H1 (cell line): ENCODE measurements around the gene SCYGR4. TPM values are rescaled to one million over a fixed set of nuclear protein-coding genes. Genes with fewer than 3 reads are reported as not detected.

Experiments used
- EP300 ChIP-seq, 2 experiments: IDR thresholded peaks; 1 replicate in 1 of 2; 2 replicates in 1 of 2; pipeline ENCODE4 v1.6.1; 2011 to 2012; ENCODE audit warnings: low read depth in 2 of 2, low read length in 2 of 2, mild to moderate bottlenecking in 2 of 2, borderline replicate concordance in 1 of 2, inconsistent platforms in 1 of 2, moderate library complexity in 1 of 2
- JUN ChIP-seq: IDR thresholded peaks from 2 replicates; pipeline ENCODE4 v1.6.1; 2011; ENCODE audit warnings: low read depth, mild to moderate bottlenecking, improper control_type of control experiment, low read length
- RBBP5 ChIP-seq: IDR thresholded peaks from 2 replicates; pipeline ENCODE4 v1.7.1; 2012; ENCODE audit warnings: low read depth, mild to moderate bottlenecking, inconsistent platforms, low read length, moderate library complexity, borderline replicate concordance
- TBP ChIP-seq: IDR thresholded peaks from 2 replicates; pipeline ENCODE4 v1.6.1; 2011; ENCODE audit warnings: low read depth, low read length, improper control_type of control experiment
- polyA plus RNA-seq, 7 experiments: library from polyadenylated mRNA; depleted of rRNA in 3 of 7; stranded (reverse) in 5 of 7; unstranded in 2 of 7; fragments of >200 nt in 5 of 7; fragments of 200-250 nt in 2 of 7; gene quantifications; 1 replicate in 5 of 7; 2 replicates in 1 of 7; 4 replicates in 1 of 7; pipeline versions ENCODE4 v1.2.1 to v1.2.3, GENCODE V29; 2011 to 2013; ENCODE audit warnings: missing spikeins in 2 of 7, mixed read lengths in 2 of 7
- total RNA-seq: library from RNA; stranded (reverse); fragmentation: NEBNext Ultra II Directional; extraction: Animal tissue kit (Norgen Biotek cat#: 25700); gene quantifications from 2 replicates; pipeline ENCODE4 v1.2.1, GENCODE V29; 2021
- TF ChIP-seq, protein P1 (sequence below): IDR thresholded peaks from 2 replicates; pipeline ENCODE4 v1.6.1; 2011; ENCODE audit warnings: low read length, improper control_type of control experiment

Gene SCYGR4
- total and polyA plus RNA-seq, 2 of the 8 experiments (the other 6 are each of a cell fraction or from before 2014, with no cell fraction given) = not detected

DNA sequence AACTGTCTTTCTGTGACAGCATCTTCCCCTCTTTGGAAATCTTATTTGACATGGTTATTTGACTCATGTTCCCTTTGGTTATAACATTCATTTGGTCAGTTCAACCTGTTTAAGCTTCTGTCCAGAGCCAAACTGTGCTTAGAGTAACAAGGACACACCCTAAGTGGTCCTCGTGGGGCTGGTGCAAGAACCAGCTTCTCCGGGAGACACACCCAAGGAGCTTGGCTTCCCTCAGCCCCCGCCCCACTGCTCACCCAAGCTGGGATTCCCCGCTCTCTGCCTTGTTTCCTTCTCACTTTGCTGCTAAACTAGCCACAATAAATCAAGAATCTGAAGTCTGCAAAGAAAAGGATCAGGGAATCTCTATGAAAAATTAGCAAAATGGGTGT, 4.0 kb upstream of the SCYGR4 start (continued):
- TF ChIP-seq EP300 (IDR thresholded peaks at IDR 0.05; ENCODE audit: borderline replicate concordance in 1 of 2, low read depth in 2 of 2, low read length in 2 of 2) (no peak), JUN (no peak), RBBP5 (no peak), TBP (no peak)
- TF ChIP-seq, protein P1, sequence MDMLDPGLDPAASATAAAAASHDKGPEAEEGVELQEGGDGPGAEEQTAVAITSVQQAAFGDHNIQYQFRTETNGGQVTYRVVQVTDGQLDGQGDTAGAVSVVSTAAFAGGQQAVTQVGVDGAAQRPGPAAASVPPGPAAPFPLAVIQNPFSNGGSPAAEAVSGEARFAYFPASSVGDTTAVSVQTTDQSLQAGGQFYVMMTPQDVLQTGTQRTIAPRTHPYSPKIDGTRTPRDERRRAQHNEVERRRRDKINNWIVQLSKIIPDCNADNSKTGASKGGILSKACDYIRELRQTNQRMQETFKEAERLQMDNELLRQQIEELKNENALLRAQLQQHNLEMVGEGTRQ = no peak
- TF ChIP-seq, all 59 proteins: peak for 0
